ENCODE results near the gene TMEM235.
"Not testable (repeated sequence)": the region's sequence is repeated elsewhere in the genome, so short reads cannot be mapped to it uniquely, and the experiment has no call there.

Gene TMEM235

GRCh38 chr17:78219396-78220150 lies 11.9 kb upstream of the TMEM235 start:
- DNase-seq = no peak

- no peak for DNase-seq
Measured at GRCh38 chr17:78223061-78223460, 8.4 kb upstream of the TMEM235 start.

GRCh38 chr17:78223765-78224164 lies 7.7 kb upstream of the TMEM235 start:
- no peak for DNase-seq

- DNase-seq = no peak
Measured at GRCh38 chr17:78224231-78225087, 7.0 kb upstream of the TMEM235 start.

- DNase-seq = no peak
Measured at GRCh38 chr17:78225088-78225865, 6.2 kb upstream of the TMEM235 start.

- no peak for DNase-seq
Measured at GRCh38 chr17:78226055-78226758, 5.2 kb upstream of the TMEM235 start.

GRCh38 chr17:78226759-78227454 lies 4.5 kb upstream of the TMEM235 start:
- no peak for DNase-seq

- peak in 1 of 2 donors; percentile 23 for DNase-seq
Measured at GRCh38 chr17:78227455-78227916, 3.9 kb upstream of the TMEM235 start.

- no peak for DNase-seq
Measured at GRCh38 chr17:78228176-78228575, 3.3 kb upstream of the TMEM235 start.

- no peak for DNase-seq
Measured at GRCh38 chr17:78230252-78230962, 1.0 kb upstream of the TMEM235 start.

GRCh38 chr17:78231991-78232858 lies 794 bp downstream of the TMEM235 start:
- peak in 1 of 2 donors; percentile 10 for DNase-seq

GRCh38 chr17:78232859-78233173 lies 1.4 kb downstream of the TMEM235 start:
- DNase-seq = no peak

- no peak for DNase-seq
Measured at GRCh38 chr17:78233678-78234077, 2.2 kb downstream of the TMEM235 start.

GRCh38 chr17:78234261-78234865 lies 2.9 kb downstream of the TMEM235 start:
- no peak for DNase-seq

GRCh38 chr17:78235022-78235421 lies 3.6 kb downstream of the TMEM235 start:
- DNase-seq = not testable (repeated sequence)

- no peak for DNase-seq
Measured at GRCh38 chr17:78235885-78236284, 4.5 kb downstream of the TMEM235 start.

- no peak for DNase-seq
Measured at GRCh38 chr17:78236362-78237127, 5.1 kb downstream of the TMEM235 start.

GRCh38 chr17:78237401-78238012 lies 6.1 kb downstream of the TMEM235 start:
- DNase-seq = no peak

Data from CD4-positive, alpha-beta T cell treated with Interleukin-1 beta for 1 hour (primary cell).